HG02763 (cell line): Measurements from ENCODE around the gene PKD1.
"Not testable (repeated sequence)": the region's sequence is repeated elsewhere in the genome, so short reads cannot be mapped to it uniquely, and the experiment has no call there.

Source experiments
- ATAC-seq: cut with Tn5 transposase; IDR thresholded peaks from one replicate; pipeline ENCODE4 v1.9.1; 2021; ENCODE audit warnings: mild to moderate bottlenecking, moderate library complexity; ENCODE audit not compliant: unreplicated experiment

PKD1 gene

GRCh38 chr16:2152695-2153506, 17.2 kb upstream of the PKD1 start:
- ATAC-seq: no peak

GRCh38 chr16:2151188-2152091, 15.7 kb upstream of the PKD1 start:
- ATAC-seq: no peak

GRCh38 chr16:2150418-2151187, 14.9 kb upstream of the PKD1 start:
- ATAC-seq: no peak

GRCh38 chr16:2149630-2150417, 14.1 kb upstream of the PKD1 start:
- ATAC-seq: no peak

GRCh38 chr16:2148714-2149629, 13.3 kb upstream of the PKD1 start:
- no peak for ATAC-seq

- no peak for ATAC-seq
Measured at GRCh38 chr16:2147981-2148671, 12.4 kb upstream of the PKD1 start, which contains the start of gene RAB26. TSS of gene RAB26 (plus strand) at chr16:2148625. CDS start at chr16:2148784, 159 bp downstream.

GRCh38 chr16:2147378-2147777, 11.7 kb upstream of the PKD1 start:
- ATAC-seq: no peak

- ATAC-seq: no peak
Measured at GRCh38 chr16:2145843-2146242, 10.1 kb upstream of the PKD1 start.

GRCh38 chr16:2143878-2144485, 8.3 kb upstream of the PKD1 start:
- ATAC-seq: no peak

- no peak for ATAC-seq
Measured at GRCh38 chr16:2142942-2143877, 7.5 kb upstream of the PKD1 start.

GRCh38 chr16:2135071-2135470, 627 bp downstream of the PKD1 start:
- ATAC-seq: not testable (repeated sequence)

GRCh38 chr16:2133797-2134196, 1.9 kb downstream of the PKD1 start:
- ATAC-seq: not testable (repeated sequence)

- ATAC-seq: not testable (repeated sequence)
Measured at GRCh38 chr16:2129890-2130447, 5.7 kb downstream of the PKD1 start.

- not testable (repeated sequence) for ATAC-seq
Measured at GRCh38 chr16:2129251-2129650, 6.4 kb downstream of the PKD1 start.

GRCh38 chr16:2127630-2128280, 7.9 kb downstream of the PKD1 start:
- not testable (repeated sequence) for ATAC-seq

GRCh38 chr16:2126928-2127556, 8.7 kb downstream of the PKD1 start:
- not testable (repeated sequence) for ATAC-seq
